H1 (cell line): Measurements from ENCODE around the gene ZFP36L1. TPM values are rescaled to one million over a fixed set of nuclear protein-coding genes. Genes with fewer than 3 reads are reported as not detected.

Experiments
- CHD7 ChIP-seq: fragments of 300-600 bp; sonication (generic); IDR thresholded peaks from 2 replicates; pipeline ENCODE4 v1.7.1; 2012; ENCODE audit warnings: low read length, moderate library complexity, mild to moderate bottlenecking, inconsistent platforms; ENCODE audit not compliant: insufficient replicate concordance
- polyA plus RNA-seq, 7 experiments: library from polyadenylated mRNA; depleted of rRNA in 3 of 7; stranded (reverse) in 5 of 7; unstranded in 2 of 7; fragments of >200 nt in 5 of 7; fragments of 200-250 nt in 2 of 7; gene quantifications; 1 replicate in 5 of 7; 2 replicates in 1 of 7; 4 replicates in 1 of 7; pipeline versions ENCODE4 v1.2.1 to v1.2.3, GENCODE V29; 2011 to 2013; ENCODE audit warnings: missing spikeins in 2 of 7, mixed read lengths in 2 of 7
- total RNA-seq: library from RNA; stranded (reverse); fragmentation: NEBNext Ultra II Directional; extraction: Animal tissue kit (Norgen Biotek cat#: 25700); gene quantifications from 2 replicates; pipeline ENCODE4 v1.2.1, GENCODE V29; 2021

Gene ZFP36L1
- total and polyA plus RNA-seq, 2 of the 8 experiments (the other 6 are each of a cell fraction or from before 2014, with no cell fraction given), result 80.4 to 132 TPM

GRCh38 chr14:68841016-68841809 lies 48.3 kb upstream of the ZFP36L1 start (continued):
- no peak for TF ChIP-seq CHD7
- TF ChIP-seq, all 59 proteins: peak for 0
